Left cardiac atrium (tissue), 4 donors: ENCODE results near the gene MRM2. TPM values are rescaled to one million over a fixed set of nuclear protein-coding genes. Genes with fewer than 3 reads are reported as not detected.

Experiments
- ATAC-seq, 2 donors: fragments of 200-7000 bp; cut with Tn5 transposase; one replicate each; pipeline ENCODE4 v1.9.1; 2020; ENCODE audit warnings: mild to moderate bottlenecking in 2 of 2, moderate library complexity in 2 of 2
- DNase-seq: peaks from one replicate; pipeline ENCODE4 v3.0.0-alpha.2; 2020
- intact Hi-C, 2 donors: fragments of 100-400 bp; cut with DNase I; formaldehyde crosslinking; loops; one replicate each; pipeline versions ENCODE4 v1.14.1 to v1.15.1; 2022 to 2023
- long read RNA-seq: library from polyadenylated mRNA; unstranded; transcript quantifications from one replicate; pipeline ENCODE4 v2.0.0, GENCODE V29; 2021
- total RNA-seq, 2 donors: library from RNA; stranded (reverse); fragmentation: NEBNext Ultra II Directional; extraction: Animal tissue kit (Norgen Biotek cat#: 25700); gene quantifications; one replicate each; pipeline ENCODE4 v1.2.1, GENCODE V29; 2021
- donor health status: DM: no; HTN: yes; CAD: no.
- donor health status: DM: no; HTN: yes; CAD: no; lungs with severe emphysema.
- donor health status: DM: yes; HTN: yes; CAD: no.
- donor health status: Dilated cardiomyopathy.

Gene MRM2
- total RNA-seq: 10 to 100 TPM; 18.9 TPM
- long read RNA-seq, transcript MRM2-201 (3 exons, 1,601 nt): major isoform, 16 of 46 reads
- long read RNA-seq, partial matches to known transcripts: 2 of 46 reads
- long read RNA-seq, other reads (novel, unspliced or antisense): 24 of 46 reads

GRCh38 chr7:2241580-2242540 is at the start of gene MRM2, which contains the start of gene NUDT1:
TSS of gene MRM2 (minus strand) at chr7:2242205. CDS start at chr7:2242169, 36 bp downstream.
TSS of gene NUDT1 (plus strand) at chr7:2242226. CDS start at chr7:2244575, 2,349 bp downstream.
- intact Hi-C loops: loop anchor here (5.0 to 10.0 kb wide), 2 partner anchors 103 to 110 kb away; partner anchors contain the start of gene EIF3B (in 1 of the 2)
- ATAC-seq (peak; percentile 93 to 96), DNase-seq (peak; percentile 87)

- no peak for DNase-seq
- ATAC-seq: no peak
Observed at GRCh38 chr7:2290877-2291276, 48.9 kb upstream of the MRM2 start.

DNA sequence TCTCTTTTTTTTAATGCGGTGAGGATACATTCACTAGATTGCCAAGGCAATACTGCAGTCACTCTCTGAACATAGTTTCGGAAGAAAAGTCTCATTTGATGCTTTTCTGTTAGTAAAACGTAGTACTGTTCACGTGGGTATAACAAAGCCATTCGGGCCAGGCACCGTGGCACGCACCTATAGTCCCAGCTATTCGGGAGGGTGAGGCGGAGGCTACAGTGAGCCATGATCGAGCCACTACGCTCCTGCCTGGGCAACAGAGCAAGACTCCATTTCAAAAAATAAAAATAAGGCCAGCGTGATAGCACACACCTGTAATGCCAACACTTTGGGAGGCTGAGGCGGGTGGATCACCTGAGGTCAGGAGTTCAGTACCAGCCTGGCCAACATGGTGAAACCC is 47.6 kb upstream of the MRM2 start:
- ATAC-seq: no peak
- intact Hi-C loops: no loop called here
- no peak for DNase-seq

More at GRCh38 chr7:2290877-2291276, 48.9 kb upstream of the MRM2 start:
- intact Hi-C loops: no loop called here

GRCh38 chr7:2289111-2289586 is 47.1 kb upstream of the MRM2 start:
- intact Hi-C loops: no loop called here
- peak; percentile 17 to 53 for ATAC-seq
- DNase-seq: no peak

DNA sequence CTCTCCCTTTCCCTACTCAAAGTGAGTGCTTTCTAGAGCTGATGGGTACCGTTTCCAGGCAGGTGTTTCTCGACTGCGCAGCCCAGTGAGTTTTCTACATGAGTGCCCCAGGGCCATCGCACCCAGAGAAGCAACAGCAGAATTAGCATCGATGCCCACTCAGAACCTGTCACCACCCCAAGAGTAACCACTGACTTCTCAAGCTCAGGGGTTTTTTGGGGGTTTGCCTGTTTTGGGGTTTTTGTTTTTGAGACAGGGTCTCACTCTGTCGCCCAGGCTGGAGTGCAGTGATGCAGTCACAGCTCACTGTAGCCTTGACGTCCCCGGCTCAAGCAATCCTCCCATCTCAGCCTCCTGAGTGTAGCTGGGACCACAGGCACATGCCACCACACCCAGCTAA is 46.5 kb upstream of the MRM2 start:
- intact Hi-C loops: no loop called here

DNA sequence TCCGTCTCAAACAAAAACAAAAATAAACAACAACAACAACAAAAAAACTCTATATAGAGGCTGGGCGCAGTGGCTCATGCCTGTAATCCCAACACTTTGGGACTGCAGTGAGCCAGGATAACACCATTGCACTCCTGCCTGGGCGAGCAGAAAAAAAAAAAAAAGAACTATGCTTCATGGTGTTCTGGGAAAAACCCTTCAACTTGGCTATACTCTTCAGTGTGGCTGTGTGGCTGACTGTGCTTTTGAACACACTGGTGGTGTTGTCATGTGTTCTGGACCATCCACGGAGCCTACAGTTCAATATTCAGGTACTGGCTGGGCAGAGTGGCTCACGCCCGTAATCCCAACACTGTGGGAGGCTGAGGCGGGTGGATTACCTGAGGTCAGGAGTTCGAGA is 45.7 kb upstream of the MRM2 start:
- no peak for DNase-seq
- ATAC-seq: no peak
- intact Hi-C loops: no loop called here

More for the DNA sequence above, 46.5 kb upstream of the MRM2 start:
- DNase-seq (no peak), ATAC-seq (no peak)

- intact Hi-C loops: no loop called here
- DNase-seq: no peak
Observed at GRCh38 chr7:2283074-2283473, 41.1 kb upstream of the MRM2 start.

GRCh38 chr7:2282185-2282751 is 40.3 kb upstream of the MRM2 start:
- peak; percentile 34 to 35 for ATAC-seq
- intact Hi-C loops: no loop called here

More at GRCh38 chr7:2283074-2283473, 41.1 kb upstream of the MRM2 start:
- ATAC-seq: peak in 1 of 2 donors; percentile 21

DNA sequence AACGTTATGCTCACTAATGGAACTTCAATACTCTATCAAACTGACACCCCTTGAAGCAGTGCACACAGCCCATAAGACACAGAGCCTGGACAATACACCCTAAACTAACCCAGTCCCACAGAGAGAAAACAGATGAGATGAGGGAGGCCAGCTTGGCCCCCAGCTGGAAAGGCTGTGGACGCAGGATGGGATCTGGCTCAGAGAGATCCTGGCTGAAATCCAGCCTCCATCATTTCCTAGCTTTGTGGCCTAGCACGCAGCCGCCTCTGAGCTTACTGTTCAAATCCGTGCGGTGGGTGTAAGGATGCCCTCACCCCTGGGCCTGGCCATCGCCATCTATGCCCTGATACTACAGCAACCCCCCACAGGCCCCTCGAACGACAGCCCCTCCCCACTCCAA is 39.5 kb upstream of the MRM2 start:
- intact Hi-C loops: no loop called here
- ATAC-seq (peak; percentile 55 to 79), DNase-seq (no peak)

More at GRCh38 chr7:2282185-2282751, 40.3 kb upstream of the MRM2 start:
- DNase-seq: no peak

- no peak for DNase-seq
- intact Hi-C loops: no loop called here
- no peak for ATAC-seq
Observed at GRCh38 chr7:2280424-2280823, 38.4 kb upstream of the MRM2 start.

DNA sequence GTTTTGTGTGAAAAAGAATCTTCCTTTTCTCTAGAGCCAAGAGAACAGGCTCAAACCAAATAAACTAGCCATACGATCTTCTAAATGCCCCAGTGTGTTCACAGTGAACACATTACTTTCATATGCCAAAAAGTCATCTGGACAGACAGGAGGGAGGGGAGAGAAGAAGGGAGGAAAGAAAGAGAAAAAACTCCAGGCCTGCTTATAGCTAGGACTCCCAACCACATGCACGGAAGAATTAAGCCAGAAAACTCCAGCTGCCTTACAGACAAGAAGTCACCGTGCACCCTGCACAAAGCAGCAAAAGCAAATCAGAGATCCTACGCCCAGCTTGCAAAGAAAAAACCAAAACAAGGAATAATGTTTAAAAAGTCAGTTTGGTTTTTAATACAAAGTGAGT is 37.9 kb upstream of the MRM2 start:
- DNase-seq: no peak
- ATAC-seq: no peak
- intact Hi-C loops: no loop called here

GRCh38 chr7:2278026-2278425 is 36.0 kb upstream of the MRM2 start:
- intact Hi-C loops: no loop called here
- ATAC-seq: no peak
- no peak for DNase-seq

DNA sequence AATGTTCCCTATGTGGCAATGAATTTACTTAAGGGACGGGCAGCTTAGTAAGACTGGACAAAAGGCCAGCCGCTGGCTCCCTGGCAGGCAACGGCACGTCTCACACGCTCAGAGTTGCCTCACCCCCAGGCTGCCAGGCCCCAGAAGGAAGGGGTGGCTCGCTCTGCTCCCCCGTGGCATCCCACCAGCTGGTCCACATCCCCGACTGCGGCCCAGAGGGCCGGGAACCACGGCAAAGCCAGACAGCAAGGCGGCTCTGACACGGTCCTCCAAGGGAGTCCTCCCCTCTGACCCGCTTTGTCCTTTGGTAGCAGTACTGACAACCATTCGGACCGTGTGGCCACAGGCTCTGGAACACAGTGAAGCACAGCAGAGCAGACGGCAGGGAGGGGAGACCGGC is 34.1 kb upstream of the MRM2 start:
- intact Hi-C loops: no loop called here
- ATAC-seq (peak in 1 of 2 donors; percentile 83), DNase-seq (no peak)

DNA sequence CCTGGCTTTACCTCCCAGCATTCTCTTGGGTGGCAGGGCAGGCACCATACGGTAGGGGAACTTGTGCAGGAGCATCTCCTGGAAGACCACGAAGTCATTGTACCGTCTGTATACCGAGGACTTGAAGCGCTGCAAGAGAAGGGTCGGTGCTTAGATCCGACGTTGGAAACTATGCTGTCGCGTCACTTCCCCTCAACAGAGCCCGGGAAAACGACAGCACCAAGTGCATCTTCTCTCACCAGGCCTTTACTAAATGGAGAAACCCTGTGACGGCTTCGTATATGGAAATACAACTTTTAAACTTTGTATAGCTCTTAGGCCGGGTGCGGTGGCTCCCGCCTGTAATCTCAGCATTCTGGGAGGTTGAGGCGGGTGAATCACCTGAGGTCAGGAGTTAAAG is 33.1 kb upstream of the MRM2 start:
- intact Hi-C loops: no loop called here

GRCh38 chr7:2274666-2275065 is 32.7 kb upstream of the MRM2 start:
- DNase-seq: no peak
- intact Hi-C loops: no loop called here

More for the DNA sequence above, 33.1 kb upstream of the MRM2 start:
- no peak for ATAC-seq
- no peak for DNase-seq

DNA sequence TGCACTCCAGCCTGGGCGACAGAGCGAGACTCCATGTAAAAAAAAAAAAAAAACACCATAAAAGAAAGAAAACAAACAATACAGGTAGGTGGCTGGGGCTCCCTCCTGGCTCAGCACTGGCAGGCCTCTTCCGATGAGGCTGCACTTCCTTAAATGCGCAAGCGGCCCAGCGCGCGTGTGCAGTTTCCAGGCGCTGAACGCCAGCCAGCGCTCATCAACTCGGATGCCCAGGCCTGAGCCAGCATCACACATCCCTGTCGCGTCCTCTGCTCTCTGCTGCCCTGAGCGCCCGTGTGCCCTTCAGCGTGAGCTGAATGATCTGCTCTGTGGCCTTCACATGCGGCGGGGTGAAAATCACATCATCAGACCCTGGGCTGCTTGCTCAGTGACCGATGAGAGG is 31.9 kb upstream of the MRM2 start:
- ATAC-seq: no peak
- DNase-seq: no peak

More at GRCh38 chr7:2274666-2275065, 32.7 kb upstream of the MRM2 start:
- no peak for ATAC-seq

GRCh38 chr7:2272031-2272430 is 30.0 kb upstream of the MRM2 start:
- intact Hi-C loops: no loop called here
- no peak for ATAC-seq
- DNase-seq: no peak

More for the DNA sequence above, 31.9 kb upstream of the MRM2 start:
- intact Hi-C loops: no loop called here

DNA sequence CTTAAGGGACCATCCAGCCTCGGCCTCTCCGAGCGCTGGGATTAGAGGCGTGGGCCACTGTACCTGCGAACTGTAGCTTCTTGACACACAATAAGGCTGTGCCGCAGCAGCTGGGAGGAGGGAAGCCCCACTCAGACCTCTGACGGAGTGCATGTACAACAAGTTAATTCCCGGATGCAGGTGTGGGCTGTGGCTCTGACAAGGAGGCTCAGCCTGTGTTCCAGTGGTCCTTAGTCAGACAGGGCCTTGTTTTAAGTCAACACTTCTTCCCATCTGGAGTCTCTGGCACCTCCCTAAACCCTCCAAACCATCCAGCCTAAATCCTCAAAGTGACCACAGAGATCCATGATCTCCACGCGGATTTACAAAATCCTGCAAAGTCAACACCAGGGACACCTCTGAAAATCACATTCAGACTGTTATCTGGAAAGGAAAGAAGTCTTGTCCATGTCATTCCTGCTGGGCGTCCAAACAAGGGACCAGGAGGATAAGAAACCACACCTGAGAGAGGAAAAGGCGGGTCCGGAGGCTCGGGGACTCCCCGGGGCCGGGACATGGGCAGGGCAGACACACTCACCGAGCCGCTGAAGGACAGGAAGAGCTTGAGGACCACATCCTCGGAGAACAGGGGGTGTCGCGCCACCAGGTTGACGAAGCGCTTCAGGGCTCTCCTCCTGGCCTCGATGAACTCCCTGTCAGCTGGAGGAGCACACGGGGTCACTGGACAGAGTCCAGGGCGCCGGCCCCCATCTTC is 29.4 kb upstream of the MRM2 start:
- intact Hi-C loops: no loop called here
- no peak for DNase-seq
- ATAC-seq: no peak

- no peak for ATAC-seq
- no peak for DNase-seq
- intact Hi-C loops: no loop called here
Observed at GRCh38 chr7:2270495-2270894, 28.5 kb upstream of the MRM2 start.
